CD4-positive, alpha-beta memory T cell (primary cell): Measurements from ENCODE around the gene KCNN3. TPM values are rescaled to one million over a fixed set of nuclear protein-coding genes. Genes with fewer than 3 reads are reported as not detected.

ENCODE experiments used
- CTCF ChIA-PET: fragments of 350-600 bp; sonication (Branson Sonifier 250); formaldehyde crosslinking; loops from one replicate; lab custom pipeline; 2021; ENCODE audit warnings: inconsistent platforms; ENCODE audit not compliant: partially characterized antibody; lab: Charles Lee
- POLR2A ChIA-PET: fragments of 350-600 bp; sonication (Branson Sonifier 250); formaldehyde crosslinking; loops from one replicate; lab custom pipeline; 2021; ENCODE audit not compliant: partially characterized antibody; lab: Charles Lee
- DNase-seq, 5 donors: peaks; one replicate each; pipeline versions ENCODE4 v3.0.0 to v3.0.0-alpha.2; 2020 to 2022; ENCODE audit warnings: mixed read lengths in 1 of 5
- H3K27ac ChIP-seq: one replicate; pipeline ENCODE4 v1.7.0; 2013; ENCODE audit warnings: low read depth, low read length
- H3K27me3 ChIP-seq: 2 replicates; pipeline ENCODE4 v1.7.0; 2013; ENCODE audit warnings: mild to moderate bottlenecking, low read length, moderate library complexity; ENCODE audit not compliant: insufficient read depth
- H3K36me3 ChIP-seq: 2 replicates; pipeline ENCODE4 v1.7.0; 2013; ENCODE audit warnings: mild to moderate bottlenecking, low read length, moderate library complexity; ENCODE audit not compliant: insufficient read depth
- H3K4me1 ChIP-seq: 2 replicates; pipeline ENCODE4 v1.7.0; 2013; ENCODE audit warnings: mild to moderate bottlenecking, low read length, moderate library complexity; ENCODE audit not compliant: insufficient read depth
- H3K4me3 ChIP-seq, 2 donors: one replicate each; pipeline ENCODE4 v1.7.0; 2013; ENCODE audit warnings: low read length in 2 of 2, mild to moderate bottlenecking in 1 of 2
- H3K9me3 ChIP-seq, 2 donors: one replicate each; pipeline ENCODE4 v1.7.0; 2013; ENCODE audit warnings: low read length in 2 of 2, control low read depth in 1 of 2; ENCODE audit not compliant: control insufficient read depth in 1 of 2
- H3K27ac Mint-ChIP-seq, 7 donors: one replicate each; pipeline ENCODE4 v1.8.0; 2020 to 2021; ENCODE audit warnings: mixed read lengths in 7 of 7, mild to moderate bottlenecking in 6 of 7, inconsistent platforms in 3 of 7, moderate library complexity in 3 of 7
- H3K27me3 Mint-ChIP-seq, 2 donors: one replicate each; pipeline ENCODE4 v1.8.0; 2020 to 2021; ENCODE audit warnings: mixed read lengths in 2 of 2
- H3K36me3 Mint-ChIP-seq, 2 donors: one replicate each; pipeline ENCODE4 v1.8.0; 2020 to 2021; ENCODE audit warnings: mixed read lengths in 2 of 2, inconsistent platforms in 1 of 2, mild to moderate bottlenecking in 1 of 2
- H3K4me1 Mint-ChIP-seq, 4 donors: one replicate each; pipeline ENCODE4 v1.8.0; 2020 to 2021; ENCODE audit warnings: mixed read lengths in 4 of 4, mild to moderate bottlenecking in 1 of 4
- H3K4me3 Mint-ChIP-seq, 8 donors: one replicate each; pipeline ENCODE4 v1.8.0; 2020 to 2021; ENCODE audit warnings: mixed read lengths in 8 of 8, mild to moderate bottlenecking in 7 of 8, moderate library complexity in 6 of 8, inconsistent platforms in 3 of 8
- H3K9me3 Mint-ChIP-seq, 8 donors: one replicate each; pipeline ENCODE4 v1.8.0; 2020 to 2021; ENCODE audit warnings: mixed read lengths in 8 of 8, mild to moderate bottlenecking in 5 of 8, inconsistent platforms in 3 of 8, moderate library complexity in 1 of 8
- intact Hi-C: fragments of 100-400 bp; cut with micrococcal nuclease; formaldehyde crosslinking; loops from one replicate; pipeline ENCODE4 v1.15.1; 2023
- polyA plus RNA-seq, 2 donors: library from polyadenylated mRNA; unstranded; fragments of 300-500 nt; fragmentation: Illumina TruSeq; gene quantifications; one replicate each; pipeline ENCODE4 v1.2.3, GENCODE V29; 2021
- total RNA-seq, 2 experiments: library from RNA; stranded (reverse); gene quantifications; one replicate each; pipeline ENCODE4 v1.2.3, GENCODE V29; 2021

Gene KCNN3
- total and polyA plus RNA-seq, 4 experiments from 2014 or later, result 0.06 TPM; not detected in 3

GRCh38 chr1:154726443-154726842, 143.6 kb downstream of the KCNN3 start:
- no peaks in the 10 kb centered on the region for H3K9me3 Mint-ChIP-seq
- no peak overlapping the region for H3K4me3 ChIP-seq
- ChIA-PET CTCF (no interaction called here), POLR2A (no interaction called here)
- no peak overlapping the region for H3K27ac ChIP-seq
- no peak overlapping the region for H3K4me3 Mint-ChIP-seq
- H3K36me3 Mint-ChIP-seq, result no peaks in the 10 kb centered on the region
- no peaks in the 10 kb centered on the region for H3K36me3 ChIP-seq
- no peaks in the 10 kb centered on the region for H3K4me1 ChIP-seq
- no peak overlapping the region for H3K27ac Mint-ChIP-seq
- intact Hi-C loops, result no loop called here
- no peaks in the 10 kb centered on the region for H3K9me3 ChIP-seq
- no peaks in the 10 kb centered on the region for H3K27me3 ChIP-seq
- peaks cover 2 to 9% of the 10 kb centered on the region in 2 donors for H3K27me3 Mint-ChIP-seq
- no peak for DNase-seq
- peaks cover 0 to 2% (median 0%) of the 10 kb centered on the region in 4 donors for H3K4me1 Mint-ChIP-seq

- no peaks in the 10 kb centered on the region for H3K9me3 ChIP-seq
- H3K27me3 ChIP-seq, result no peaks in the 10 kb centered on the region
- CTCF ChIA-PET, result no interaction called here
Measured at GRCh38 chr1:154725865-154726264, 144.2 kb downstream of the KCNN3 start.

GRCh38 chr1:154720328-154721297, 149.5 kb downstream of the KCNN3 start:
- H3K36me3 ChIP-seq, result no peaks in the 10 kb centered on the region
- Mint-ChIP-seq H3K27ac (no peak overlapping the region), H3K36me3 (no peaks in the 10 kb centered on the region), H3K27me3 (no peaks in the 10 kb centered on the region), H3K9me3 (peaks cover 0 to 1% (median 0%) of the 10 kb centered on the region in 8 donors), H3K4me1 (peaks cover 7 to 31% (median 16%) of the 10 kb centered on the region in 4 donors), H3K4me3 (no peak overlapping the region)
- no peak for DNase-seq
- POLR2A ChIA-PET, result interaction anchor here (0.6 to 1.0 kb wide), 3 partner anchors 22 to 216 kb away, joined by 3 to 6 read pairs (median 3); partner anchors contain the start of gene PMVK
- no peak overlapping the region for H3K27ac ChIP-seq
- intact Hi-C loops, result no loop called here
- H3K4me3 ChIP-seq, result no peak overlapping the region
- H3K4me1 ChIP-seq, result peaks cover 8% of the 10 kb centered on the region
- H3K9me3 ChIP-seq, result no peaks in the 10 kb centered on the region
- no peaks in the 10 kb centered on the region for H3K27me3 ChIP-seq
- CTCF ChIA-PET, result no interaction called here

More at GRCh38 chr1:154725865-154726264, 144.2 kb downstream of the KCNN3 start:
- DNase-seq, result no peak
- no peaks in the 10 kb centered on the region for H3K9me3 Mint-ChIP-seq
- no peak overlapping the region for H3K4me3 ChIP-seq
- no peaks in the 10 kb centered on the region for H3K36me3 Mint-ChIP-seq
- H3K27me3 Mint-ChIP-seq, result peaks cover 2 to 9% of the 10 kb centered on the region in 2 donors
- H3K36me3 ChIP-seq, result no peaks in the 10 kb centered on the region
- intact Hi-C loops, result no loop called here
- peaks cover 0 to 2% (median under 1%) of the 10 kb centered on the region in 4 donors for H3K4me1 Mint-ChIP-seq
- POLR2A ChIA-PET, result no interaction called here
- no peak overlapping the region for H3K27ac ChIP-seq
- H3K4me1 ChIP-seq, result no peaks in the 10 kb centered on the region
- H3K27ac Mint-ChIP-seq, result no peak overlapping the region
- H3K4me3 Mint-ChIP-seq, result no peak overlapping the region

- H3K27ac ChIP-seq, result no peak overlapping the region
- POLR2A ChIA-PET, result interaction anchor here (0.5 to 1.0 kb wide), 3 partner anchors 21 to 1513 kb away, joined by 3 to 6 read pairs (median 3); no protein-coding TSS in a partner anchor
Measured at GRCh38 chr1:154719586-154720327, 150.3 kb downstream of the KCNN3 start.

GRCh38 chr1:154718566-154718965, 151.5 kb downstream of the KCNN3 start:
- Mint-ChIP-seq H3K4me1 (peaks cover 13 to 34% (median 18%) of the 10 kb centered on the region in 4 donors), H3K27ac (peak overlapping the region in 1 of 7 donors; percentile 15), H3K9me3 (peaks cover 0 to 1% (median 0%) of the 10 kb centered on the region in 8 donors), H3K4me3 (no peak overlapping the region), H3K27me3 (no peaks in the 10 kb centered on the region), H3K36me3 (no peaks in the 10 kb centered on the region)
- ChIA-PET POLR2A (no interaction called here), CTCF (no interaction called here)
- H3K4me3 ChIP-seq, result no peak overlapping the region
- peaks cover 8% of the 10 kb centered on the region for H3K4me1 ChIP-seq
- no peaks in the 10 kb centered on the region for H3K36me3 ChIP-seq
- H3K27ac ChIP-seq, result no peak overlapping the region
- H3K27me3 ChIP-seq, result no peaks in the 10 kb centered on the region
- no peak for DNase-seq
- intact Hi-C loops, result no loop called here
- no peaks in the 10 kb centered on the region for H3K9me3 ChIP-seq

More at GRCh38 chr1:154719586-154720327, 150.3 kb downstream of the KCNN3 start:
- H3K4me3 Mint-ChIP-seq, result no peak overlapping the region
- H3K4me1 ChIP-seq, result peaks cover 8% of the 10 kb centered on the region
- no peaks in the 10 kb centered on the region for H3K27me3 Mint-ChIP-seq
- H3K9me3 Mint-ChIP-seq, result peaks cover 0 to 1% (median 0%) of the 10 kb centered on the region in 8 donors
- H3K4me3 ChIP-seq, result no peak overlapping the region
- H3K4me1 Mint-ChIP-seq, result peaks cover 11 to 34% (median 18%) of the 10 kb centered on the region in 4 donors
- CTCF ChIA-PET, result no interaction called here
- no peaks in the 10 kb centered on the region for H3K36me3 ChIP-seq
- intact Hi-C loops, result no loop called here
- H3K27me3 ChIP-seq, result no peaks in the 10 kb centered on the region
- H3K27ac Mint-ChIP-seq, result no peak overlapping the region
- no peak for DNase-seq
- no peaks in the 10 kb centered on the region for H3K36me3 Mint-ChIP-seq
- no peaks in the 10 kb centered on the region for H3K9me3 ChIP-seq

GRCh38 chr1:154717528-154717924, 152.6 kb downstream of the KCNN3 start:
- ChIA-PET POLR2A (interaction anchor here (0.6 to 1.1 kb wide), 2 partner anchors 126 to 149 kb away, joined by 3 read pairs; no protein-coding TSS in a partner anchor), CTCF (interaction anchor here (0.8 kb wide), 1 partner anchor 42 kb away, joined by 3 read pairs; no protein-coding TSS in a partner anchor)
- Histone ChIP-seq H3K9me3 (no peaks in the 10 kb centered on the region), H3K4me3 (no peak overlapping the region), H3K27me3 (no peaks in the 10 kb centered on the region), H3K36me3 (no peaks in the 10 kb centered on the region), H3K4me1 (peaks cover 8% of the 10 kb centered on the region), H3K27ac (no peak overlapping the region)
- no peak overlapping the region for H3K27ac Mint-ChIP-seq
- no peaks in the 10 kb centered on the region for H3K27me3 Mint-ChIP-seq
- no peak overlapping the region for H3K4me3 Mint-ChIP-seq
- H3K4me1 Mint-ChIP-seq, result peaks cover 13 to 34% (median 18%) of the 10 kb centered on the region in 4 donors
- H3K36me3 Mint-ChIP-seq, result no peaks in the 10 kb centered on the region
- intact Hi-C loops, result no loop called here
- DNase-seq, result no peak
- peaks cover 0 to 1% (median 0%) of the 10 kb centered on the region in 8 donors for H3K9me3 Mint-ChIP-seq
